Endothelial cell of umbilical vein (primary cell): Measurements from ENCODE around the gene OXER1. TPM values are rescaled to one million over a fixed set of nuclear protein-coding genes. Genes with fewer than 3 reads are reported as not detected.

Experiments
- BruUV-seq: library from RNA; stranded (reverse); fragments of 400-500 nt; replicated peaks from 2 replicates; lab custom pipeline; 2021; lab: Mats Ljungman, UMichigan
- CTCF ChIA-PET: fragments of 300-600, 350-600 bp; sonication (Branson Sonifier 250); formaldehyde crosslinking; loops from one replicate; lab custom pipeline; 2021; ENCODE audit warnings: antibody characterized with exemption, inconsistent platforms; lab: Charles Lee
- POLR2A ChIA-PET: fragments of 300-600, 350-600 bp; sonication (Branson Sonifier 250); formaldehyde crosslinking; loops from one replicate; lab custom pipeline; 2021; ENCODE audit warnings: antibody characterized with exemption, inconsistent platforms; lab: Charles Lee
- DNase-seq: peaks from one replicate; pipeline ENCODE4 v3.0.0-alpha.2; 2011; ENCODE audit warnings: low read depth, low spot score
- FAIRE-seq: peaks from 2 replicates; lab custom pipeline; 2011; peaks lifted over from hg19 to GRCh38; lab: Jason Lieb, UNC
- H2AFZ ChIP-seq: 2 replicates; pipeline ENCODE4 v1.6.0; 2012; ENCODE audit warnings: low read depth, low read length, control low read depth, inconsistent platforms
- H3K27ac ChIP-seq: 2 replicates; pipeline ENCODE4 v1.5.1; 2011; ENCODE audit warnings: low read depth, mild to moderate bottlenecking, control low read depth, low read length, moderate library complexity; ENCODE audit not compliant: insufficient read depth
- H3K27me3 ChIP-seq, 2 experiments: 2 replicates each; pipeline versions ENCODE4 v1.6.0 to v1.6.1; 2011; ENCODE audit warnings: low read length in 2 of 2, mixed read lengths in 1 of 2; ENCODE audit not compliant: control insufficient read depth in 2 of 2, insufficient read depth in 2 of 2
- H3K36me3 ChIP-seq, 2 experiments: 2 replicates in 1 of 2; 3 replicates in 1 of 2; pipeline ENCODE4 v1.5.1; 2011; ENCODE audit warnings: low read length in 2 of 2, mild to moderate bottlenecking in 1 of 2, moderate library complexity in 1 of 2; ENCODE audit not compliant: control insufficient read depth in 2 of 2, insufficient read depth in 2 of 2; ENCODE audit errors: extremely low read depth in 1 of 2
- H3K4me1 ChIP-seq: 3 replicates; pipeline ENCODE4 v1.5.1; 2011; ENCODE audit warnings: mild to moderate bottlenecking, low read length; ENCODE audit not compliant: control insufficient read depth, insufficient read depth; ENCODE audit errors: extremely low read depth
- H3K4me2 ChIP-seq: 2 replicates; pipeline ENCODE4 v1.6.1; 2011; ENCODE audit warnings: low read length, control low read depth, mixed read lengths; ENCODE audit not compliant: insufficient read depth
- H3K4me3 ChIP-seq, 3 experiments: fragments of 200-600 bp in 1 of 3; sonication (generic), shearing (Covaris generic) in 1 of 3; replicated peaks in 1 of 3; 2 replicates each; pipeline ENCODE4 v1.5.1; 2011 to 2016; ENCODE audit warnings: control low read depth in 3 of 3, low read length in 3 of 3, mild to moderate bottlenecking in 2 of 3, inconsistent platforms in 1 of 3, low read depth in 1 of 3, moderate library complexity in 1 of 3; ENCODE audit not compliant: insufficient read depth in 1 of 3
- H3K79me2 ChIP-seq: 2 replicates; pipeline ENCODE4 v1.6.0; 2012; ENCODE audit warnings: low read length, inconsistent platforms; ENCODE audit not compliant: control insufficient read depth, insufficient read depth
- H3K9ac ChIP-seq: replicated peaks from 2 replicates; pipeline ENCODE3; 2011; ENCODE audit warnings: low read length, control low read depth; ENCODE audit not compliant: insufficient read depth; ENCODE audit errors: extremely low read depth
- H3K9me1 ChIP-seq: replicated peaks from 3 replicates; pipeline ENCODE4 v1.6.0; 2011; ENCODE audit warnings: mild to moderate bottlenecking, low read length; ENCODE audit not compliant: control insufficient read depth, insufficient read depth; ENCODE audit errors: extremely low read depth
- H3K9me3 ChIP-seq: replicated peaks from 2 replicates; pipeline ENCODE4 v1.5.1; 2012; ENCODE audit warnings: low read length, inconsistent platforms; ENCODE audit not compliant: control insufficient read depth, insufficient read depth
- H4K20me1 ChIP-seq: replicated peaks from 2 replicates; pipeline ENCODE3; 2011; ENCODE audit warnings: mild to moderate bottlenecking, low read length; ENCODE audit not compliant: control insufficient read depth, insufficient read depth; ENCODE audit errors: extremely low read depth
- CTCF ChIP-seq, 2 donors: IDR thresholded peaks; 1 replicate in 1 of 2; 2 replicates in 1 of 2; pipeline ENCODE4 v1.5.1; 2011; ENCODE audit warnings: low read length in 2 of 2, mild to moderate bottlenecking in 2 of 2, moderate library complexity in 2 of 2, control low read depth in 1 of 2, inconsistent platforms in 1 of 2, low read depth in 1 of 2; ENCODE audit not compliant: insufficient read depth in 1 of 2; ENCODE audit errors: extremely low read depth in 1 of 2
- EZH2 ChIP-seq: IDR thresholded peaks from 2 replicates; pipeline ENCODE4 v1.6.1; 2012; ENCODE audit warnings: borderline replicate concordance, low read depth, mild to moderate bottlenecking, moderate library complexity, low read length, inconsistent platforms; ENCODE audit not compliant: severe bottlenecking
- JUN ChIP-seq: IDR thresholded peaks from 2 replicates; pipeline ENCODE4 v1.6.1; 2011; ENCODE audit warnings: borderline replicate concordance, low read depth; ENCODE audit not compliant: insufficient read length, insufficient read depth
- POLR2A ChIP-seq: IDR thresholded peaks from 2 replicates; pipeline ENCODE4 v1.6.1; 2012; ENCODE audit warnings: low read depth, mild to moderate bottlenecking, control low read depth, low read length
- dilution Hi-C: fragments of 300-500 bp; cut with MboI; formaldehyde crosslinking; loops from one replicate; pipeline ENCODE4 v1.15.0; 2019; ENCODE audit warnings: low sequenced_read_pairs; ENCODE audit not compliant: extremely low pct_ligation_motif_present
- intact Hi-C: fragments of 100-400 bp; cut with micrococcal nuclease; formaldehyde crosslinking; loops from one replicate; pipeline ENCODE4 v1.10.0; 2022
- polyA plus RNA-seq, 4 experiments: library from polyadenylated mRNA; depleted of rRNA in 3 of 4; stranded (reverse) in 3 of 4; unstranded in 1 of 4; fragments of >200 nt; gene quantifications; 2 replicates each; pipeline versions ENCODE4 v1.2.1 to v1.2.3, GENCODE V29; 2011 to 2012; ENCODE audit warnings: missing spikeins in 1 of 4
- total RNA-seq: library from RNA; stranded (reverse); gene quantifications from 2 replicates; pipeline ENCODE4 v1.2.3, GENCODE V29; 2021
- TF ChIP-seq, protein P1 (sequence below): IDR thresholded peaks from 2 replicates; pipeline ENCODE4 v1.6.1; 2011; ENCODE audit not compliant: insufficient read depth, insufficient read length

OXER1 gene
- total and polyA plus RNA-seq, 2 donors (not counting 3 experiments of a cell fraction or from before 2014, with no cell fraction given), result 0.18 TPM

- DNase-seq (peak; percentile 58), FAIRE-seq (peak; percentile 12)
- POLR2A ChIA-PET, result no interaction called here
- H3K9me3 ChIP-seq, result no peaks in the 10 kb centered on the region
- no peak overlapping the region for H3K4me3 ChIP-seq
- no TSS peak for BruUV-seq
- no peaks in the 10 kb centered on the region for H3K27me3 ChIP-seq
- H3K4me2 ChIP-seq, result no peak overlapping the region
- dilution Hi-C loops, result no loop called here
- no peak overlapping the region for H3K27ac ChIP-seq
- no peak overlapping the region for H3K9ac ChIP-seq
- H3K36me3 ChIP-seq, result no peaks in the 10 kb centered on the region
- no peaks in the 10 kb centered on the region for H4K20me1 ChIP-seq
- no peaks in the 10 kb centered on the region for H3K9me1 ChIP-seq
- CTCF ChIA-PET, result interaction anchor here (1.0 to 1.8 kb wide), 2 partner anchors 15 to 260 kb away, joined by 3 to 4 read pairs; no protein-coding TSS in a partner anchor
- H2AFZ ChIP-seq, result no peak overlapping the region
- TF ChIP-seq POLR2A (no peak), JUN (no peak), CTCF (IDR thresholded peaks at IDR 0.05; ENCODE audit: extremely low read depth in 1 of 2, insufficient read depth in 1 of 2, low read depth in 1 of 2, low read length in 2 of 2) (peak; percentile 37 to 73), EZH2 (no peak)
- TF ChIP-seq, protein P1, sequence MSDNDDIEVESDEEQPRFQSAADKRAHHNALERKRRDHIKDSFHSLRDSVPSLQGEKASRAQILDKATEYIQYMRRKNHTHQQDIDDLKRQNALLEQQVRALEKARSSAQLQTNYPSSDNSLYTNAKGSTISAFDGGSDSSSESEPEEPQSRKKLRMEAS, result no peak
- H3K79me2 ChIP-seq, result no peaks in the 10 kb centered on the region
- H3K4me1 ChIP-seq, result no peaks in the 10 kb centered on the region
- intact Hi-C loops, result loop anchor here (1.0 kb wide), 1 partner anchor 275 kb away; no protein-coding TSS in a partner anchor
These were observed 6.6 kb upstream of the OXER1 start for GRCh38 chr2:42770288-42771131.
